GM12878 (cell line): ENCODE data around the gene ADAMTS17. TPM values are rescaled to one million over a fixed set of nuclear protein-coding genes. Genes with fewer than 3 reads are reported as not detected.

ENCODE experiments used
- ATAC-seq: fragments of 200-7000 bp; cut with Tn5 transposase; 3 replicates; pipeline ENCODE4 v1.9.1; 2020; ENCODE audit warnings: mild to moderate bottlenecking, moderate library complexity
- BruUV-seq: library from RNA; stranded (reverse); fragments of 400-500 nt; replicated peaks from 2 replicates; lab custom pipeline; 2021; lab: Mats Ljungman, UMichigan
- CTCF ChIA-PET: fragments of 300-600 bp; sonication (Branson Sonifier 250); formaldehyde crosslinking; extraction: SDS; loops from one replicate; lab custom pipeline; 2021; ENCODE audit warnings: inconsistent platforms; lab: Yijun Ruan, JAX
- POLR2A ChIA-PET: fragments of 350-600 bp; formaldehyde crosslinking; extraction: SDS; loops from one replicate; lab custom pipeline; 2021; ENCODE audit warnings: inconsistent platforms; lab: Charles Lee
- RAD21 ChIA-PET: fragments of 300-600 bp; sonication (Branson Sonifier 250); formaldehyde crosslinking; loops from one replicate; lab custom pipeline; 2023; ENCODE audit warnings: antibody characterized with exemption; ENCODE audit not compliant: unreplicated experiment; lab: Charles Lee
- SMC1A ChIA-PET: fragments of 300-600 bp; sonication (Branson Sonifier 250); formaldehyde crosslinking; loops from one replicate; lab custom pipeline; 2023; ENCODE audit not compliant: unreplicated experiment, uncharacterized antibody; lab: Charles Lee
- DNase-seq: peaks from one replicate; pipeline ENCODE4 v3.0.0-alpha.2; 2011; ENCODE audit warnings: low read depth, low spot score
- FAIRE-seq: peaks from 3 replicates; lab custom pipeline; 2011; peaks lifted over from hg19 to GRCh38; lab: Jason Lieb, UNC
- H2AFZ ChIP-seq: 2 replicates; pipeline ENCODE4 v1.6.0; 2011; ENCODE audit warnings: low read depth, low read length, control low read depth; ENCODE audit not compliant: control insufficient read depth
- H3K27ac ChIP-seq: 2 replicates; pipeline ENCODE4 v1.5.1; 2011; ENCODE audit warnings: control low read depth; ENCODE audit not compliant: control insufficient read depth, insufficient read depth
- H3K27me3 ChIP-seq, 2 experiments: replicated peaks in 1 of 2; 2 replicates each; pipeline versions ENCODE4 v1.6.0 to v1.6.1; 2011; ENCODE audit warnings: low read length in 1 of 2; ENCODE audit not compliant: control insufficient read depth in 2 of 2, insufficient read depth in 2 of 2
- H3K36me3 ChIP-seq, 2 experiments: 2 replicates each; pipeline ENCODE4 v1.5.1; 2011; ENCODE audit warnings: low read length in 1 of 2; ENCODE audit not compliant: control insufficient read depth in 2 of 2, insufficient read depth in 2 of 2
- H3K4me1 ChIP-seq: 2 replicates; pipeline ENCODE4 v1.6.1; 2011; ENCODE audit warnings: mild to moderate bottlenecking, low read length, moderate library complexity, mixed read lengths; ENCODE audit not compliant: control insufficient read depth, insufficient read depth
- H3K4me2 ChIP-seq: 2 replicates; pipeline ENCODE4 v1.6.0; 2011; ENCODE audit warnings: control low read depth; ENCODE audit not compliant: control insufficient read depth, insufficient read depth
- H3K4me3 ChIP-seq: fragments of 200-600 bp; sonication (generic); 2 replicates; pipeline ENCODE4 v1.5.1; 2016
- H3K79me2 ChIP-seq: 2 replicates; pipeline ENCODE4 v1.6.0; 2011; ENCODE audit warnings: low read length; ENCODE audit not compliant: control insufficient read depth, insufficient read depth
- H3K9ac ChIP-seq: 2 replicates; pipeline ENCODE4 v1.8.0; 2011; ENCODE audit warnings: low read length, control low read depth, mixed read lengths; ENCODE audit not compliant: control insufficient read depth, insufficient read depth
- H3K9me3 ChIP-seq: replicated peaks from 3 replicates; pipeline ENCODE4 v1.5.1; 2011; ENCODE audit warnings: mild to moderate bottlenecking, low read length; ENCODE audit not compliant: control insufficient read depth, insufficient read depth
- H4K20me1 ChIP-seq: 2 replicates; pipeline ENCODE4 v1.6.0; 2011; ENCODE audit not compliant: control insufficient read depth, insufficient read depth
- BCLAF1 ChIP-seq: fragments of 450-650 bp; IDR thresholded peaks from 2 replicates; pipeline ENCODE4 v1.6.1; 2017; ENCODE audit warnings: antibody characterized with exemption, mild to moderate bottlenecking, moderate library complexity
- CBX3 ChIP-seq: fragments of 200-600 bp; sonication (generic); IDR thresholded peaks from 2 replicates; pipeline ENCODE4 v1.6.1; 2016; ENCODE audit warnings: low read depth, borderline replicate concordance
- CHD4 ChIP-seq: fragments of 200-600 bp; sonication (generic); IDR thresholded peaks from 2 replicates; pipeline ENCODE4 v1.6.1; 2016; ENCODE audit warnings: mild to moderate bottlenecking
- E2F4 ChIP-seq: IDR thresholded peaks from 2 replicates; pipeline ENCODE4 v1.6.1; 2012; ENCODE audit warnings: low read depth, low read length, improper control_type of control experiment
- E2F8 ChIP-seq: fragments of 450-650 bp; IDR thresholded peaks from 2 replicates; pipeline ENCODE4 v1.6.1; 2018; ENCODE audit warnings: mild to moderate bottlenecking, low read depth, moderate library complexity; ENCODE audit not compliant: partially characterized antibody
- GABPA ChIP-seq: IDR thresholded peaks from 2 replicates; pipeline ENCODE4 v1.6.1; 2014; ENCODE audit warnings: antibody characterized with exemption, low read depth, mild to moderate bottlenecking, inconsistent platforms
- IKZF2 ChIP-seq, 2 experiments: fragments of 450-650 bp; IDR thresholded peaks; 2 replicates each; pipeline ENCODE4 v1.6.1; 2017; ENCODE audit warnings: mild to moderate bottlenecking in 2 of 2, moderate library complexity in 2 of 2
- KAT2A ChIP-seq: conservative IDR thresholded peaks from 2 replicates; pipeline ENCODE4 v1.6.1; 2011; ENCODE audit warnings: low read depth, low read length; ENCODE audit not compliant: control insufficient read depth
- MXI1 ChIP-seq: fragments of 150-350 bp; IDR thresholded peaks from 2 replicates; pipeline ENCODE4 v1.6.1; 2011; ENCODE audit warnings: low read depth, mild to moderate bottlenecking, inconsistent platforms, low read length, improper control_type of control experiment
- NFIC ChIP-seq: IDR thresholded peaks from 2 replicates; pipeline ENCODE4 v1.6.1; 2012; ENCODE audit warnings: low read depth, mild to moderate bottlenecking, inconsistent platforms, low read length, moderate library complexity
- POLR2A ChIP-seq: IDR thresholded peaks from 2 replicates; pipeline ENCODE4 v1.6.1; 2011; ENCODE audit warnings: low read depth, mild to moderate bottlenecking, low read length
- POU2F2 ChIP-seq: IDR thresholded peaks from 3 replicates; pipeline ENCODE4 v1.6.1; 2011; ENCODE audit warnings: low read depth, mild to moderate bottlenecking, low read length, borderline replicate concordance
- ZBTB11 ChIP-seq: fragments of 450-650 bp; formaldehyde crosslinking; IDR thresholded peaks from 2 replicates; pipeline ENCODE4 v1.5.0; 2022; ENCODE audit warnings: mild to moderate bottlenecking, missing genetic modification characterization
- ZNF207 ChIP-seq: fragments of 450-650 bp; IDR thresholded peaks from 2 replicates; pipeline ENCODE4 v1.6.1; 2014; ENCODE audit warnings: antibody characterized with exemption, mild to moderate bottlenecking, borderline replicate concordance
- WGBS: methylation state at CpG from one replicate; pipeline ENCODE4 v1.1.6; 2016; ENCODE audit warnings: low lambda C conversion rate; ENCODE audit not compliant: insufficient replicate concordance, insufficient coverage; ENCODE audit errors: missing lambda C conversion rate; 5-methylcytosine and 5-hydroxymethylcytosine counted together
- in situ Hi-C: fragments of 300-500 bp; cut with MboI; formaldehyde crosslinking; loops from 9 replicates; pipeline ENCODE4 v1.14.3; 2018; ENCODE audit warnings: mixed read lengths
- intact Hi-C: fragments of 100-400 bp; cut with micrococcal nuclease; formaldehyde crosslinking; loops from one replicate; pipeline ENCODE4 v1.14.2; 2022; ENCODE audit not compliant: unreplicated experiment
- polyA plus RNA-seq, 11 experiments: library from polyadenylated mRNA; depleted of rRNA in 4 of 11; unstranded in 6 of 11; stranded (reverse) in 5 of 11; fragments of >200 nt; fragmentation: Nextera tagmentation in 4 of 11; fragmentation: Illumina TruSeq in 1 of 11; extraction: Ambion mirVana in 4 of 11; extraction: Trizol in 1 of 11; gene quantifications; 1 replicate in 1 of 11; 2 replicates in 10 of 11; pipeline versions ENCODE4 v1.2.1 to v1.2.3, GENCODE V29; 2011 to 2016; ENCODE audit warnings: inconsistent platforms in 2 of 11, missing spikeins in 2 of 11, low read depth in 1 of 11
- total RNA-seq, 4 experiments: library from RNA; depleted of rRNA in 3 of 4; stranded (reverse); fragments of >200 nt in 3 of 4; fragmentation: Illumina TruSeq in 1 of 4; extraction: Trizol in 1 of 4; gene quantifications; 2 replicates each; pipeline versions ENCODE4 v1.2.1 to v1.2.3, GENCODE V29; 2013 to 2021

ADAMTS17 gene
- total and polyA plus RNA-seq, 10 of the 15 experiments (the other 5 are each of a cell fraction or from before 2014, with no cell fraction given), result 0.04 to 0.50 (median 0.10) TPM; not detected in 4

- H3K9ac ChIP-seq, result no peak overlapping the region
- DNase-seq, result no peak
- no peaks in the 10 kb centered on the region for H4K20me1 ChIP-seq
- FAIRE-seq, result no peak
- ChIA-PET CTCF (interaction anchor here (1.1 to 3.3 kb wide), 5 partner anchors 12 to 410 kb away, joined by 3 to 17 read pairs (median 4); no protein-coding TSS in a partner anchor), POLR2A (interaction anchor here (1.4 kb wide), 1 partner anchor 409 kb away, joined by 3 read pairs; no protein-coding TSS in a partner anchor), SMC1A (no interaction called here), RAD21 (interaction anchor here (2.1 kb wide), 1 partner anchor 410 kb away, joined by 6 read pairs; no protein-coding TSS in a partner anchor)
- no peak overlapping the region for H3K4me3 ChIP-seq
- no peaks in the 10 kb centered on the region for H3K36me3 ChIP-seq
- H2AFZ ChIP-seq, result no peak overlapping the region
- peaks cover 0 to 3% of the 10 kb centered on the region in 2 experiments; a peak in 1 of 4 replicates for H3K27me3 ChIP-seq
- no peaks in the 10 kb centered on the region for H3K4me1 ChIP-seq
- ATAC-seq, result no peak
- H3K27ac ChIP-seq, result no peak overlapping the region
- no peaks in the 10 kb centered on the region; the same call in 2 of the 3 replicates for H3K9me3 ChIP-seq
- BruUV-seq, result no TSS peak
- in situ Hi-C loops (no loop called here), intact Hi-C loops (no loop called here)
- no peaks in the 10 kb centered on the region for H3K79me2 ChIP-seq
- 42% methylated on average over 10 of the region's 10 CpGs for WGBS
- H3K4me2 ChIP-seq, result no peak overlapping the region
- TF ChIP-seq MXI1 (no peak), KAT2A (no peak), POU2F2 (no peak), BCLAF1 (no peak), IKZF2 (IDR thresholded peaks at IDR 0.05) (no peak), CBX3 (no peak), E2F4 (no peak), GABPA (no peak), ZBTB11 (CRISPR knock-in tag) (no peak), E2F8 (no peak), POLR2A (no peak), ZNF207 (no peak), CHD4 (no peak), NFIC (no peak)
These were observed 3.5 kb downstream of the ADAMTS17 start for GRCh38 chr15:100338247-100338646.
